ENCODE data around the gene NOTCH3. TPM values are rescaled to one million over a fixed set of nuclear protein-coding genes. Genes with fewer than 3 reads are reported as not detected.

NOTCH3 gene
- total RNA-seq, 2 experiments from 2014 or later = not detected

GRCh38 chr19:15161028-15161984 is 39.5 kb downstream of the NOTCH3 start:
- Mint-ChIP-seq H3K27ac (no peak overlapping the region), H3K9me3 (peaks cover 16% of the 10 kb centered on the region), H3K27me3 (ENCODE audit: low read depth) (no peaks in the 10 kb centered on the region), H3K36me3 (ENCODE audit: low read depth) (no peaks in the 10 kb centered on the region), H3K4me1 (ENCODE audit: low read depth) (no peaks in the 10 kb centered on the region), H3K4me3 (no peak overlapping the region)
- CTCF ChIA-PET = interaction anchor here (0.6 kb wide), 1 partner anchor 53 kb away, joined by 5 read pairs; no protein-coding TSS in a partner anchor
- DNase-seq = no peak
- intact Hi-C loops (cut with micrococcal nuclease) = no loop called here

- DNase-seq = no peak
- Mint-ChIP-seq H3K27me3 (ENCODE audit: low read depth) (no peaks in the 10 kb centered on the region), H3K36me3 (ENCODE audit: low read depth) (no peaks in the 10 kb centered on the region), H3K4me1 (ENCODE audit: low read depth) (no peaks in the 10 kb centered on the region), H3K27ac (no peak overlapping the region), H3K9me3 (peaks cover 5% of the 10 kb centered on the region), H3K4me3 (no peak overlapping the region)
- intact Hi-C loops (cut with micrococcal nuclease) = no loop called here
- CTCF ChIA-PET = interaction anchor here (0.8 to 1.2 kb wide), 2 partner anchors 18 to 23 kb away, joined by 4 read pairs; no protein-coding TSS in a partner anchor
These were observed 41.5 kb downstream of the NOTCH3 start for GRCh38 chr19:15159251-15159650.

- intact Hi-C loops (cut with micrococcal nuclease) = no loop called here
- Mint-ChIP-seq H3K36me3 (ENCODE audit: low read depth) (no peaks in the 10 kb centered on the region), H3K4me3 (no peak overlapping the region), H3K9me3 (peaks cover 5% of the 10 kb centered on the region), H3K27me3 (ENCODE audit: low read depth) (no peaks in the 10 kb centered on the region), H3K27ac (no peak overlapping the region), H3K4me1 (ENCODE audit: low read depth) (no peaks in the 10 kb centered on the region)
- no peak for DNase-seq
- CTCF ChIA-PET = interaction anchor here (0.8 to 1.7 kb wide), 2 partner anchors 36 to 56 kb away, joined by 6 to 9 read pairs; no protein-coding TSS in a partner anchor
These were observed 44.4 kb downstream of the NOTCH3 start for GRCh38 chr19:15156391-15156790.

- intact Hi-C loops (cut with micrococcal nuclease) = no loop called here
- H3K4me1 Mint-ChIP-seq (ENCODE audit: low read depth) = peaks cover 3% of the 10 kb centered on the region
- no peak overlapping the region for H3K27ac Mint-ChIP-seq
- H3K9me3 Mint-ChIP-seq = peaks cover 5% of the 10 kb centered on the region
- CTCF ChIA-PET = interaction anchor here (0.7 to 3.5 kb wide), 5 partner anchors 12 to 324 kb away, joined by 3 to 37 read pairs (median 4); partner anchors contain the start of gene PGLYRP2
- H3K36me3 Mint-ChIP-seq (ENCODE audit: low read depth) = no peaks in the 10 kb centered on the region
- H3K4me3 Mint-ChIP-seq = no peak overlapping the region
- no peak for DNase-seq
- no peaks in the 10 kb centered on the region for H3K27me3 Mint-ChIP-seq (ENCODE audit: low read depth)
These were observed 45.5 kb downstream of the NOTCH3 start for GRCh38 chr19:15155296-15155695.

GRCh38 chr19:15154002-15154612 is 46.7 kb downstream of the NOTCH3 start:
- H3K27me3 Mint-ChIP-seq (ENCODE audit: low read depth) = no peaks in the 10 kb centered on the region
- H3K27ac Mint-ChIP-seq = no peak overlapping the region
- H3K36me3 Mint-ChIP-seq (ENCODE audit: low read depth) = no peaks in the 10 kb centered on the region
- CTCF ChIA-PET = interaction anchor here (0.6 to 3.5 kb wide), 12 partner anchors 14 to 401 kb away, joined by 3 to 37 read pairs (median 3); partner anchors contain the start of gene AKAP8L
- DNase-seq = peak; percentile 68
- peaks cover 5% of the 10 kb centered on the region for H3K4me1 Mint-ChIP-seq (ENCODE audit: low read depth)
- H3K4me3 Mint-ChIP-seq = no peak overlapping the region
- H3K9me3 Mint-ChIP-seq = peaks cover 5% of the 10 kb centered on the region
- intact Hi-C loops (cut with micrococcal nuclease) = loop anchor here (1.0 kb wide), 1 partner anchor 402 kb away; no protein-coding TSS in a partner anchor

GRCh38 chr19:15149737-15150136 is 51.1 kb downstream of the NOTCH3 start:
- DNase-seq = no peak
- H3K9me3 Mint-ChIP-seq = peaks cover 5% of the 10 kb centered on the region
- intact Hi-C loops (cut with micrococcal nuclease) = loop anchor here (1.0 kb wide), 3 partner anchors 48 to 278 kb away; no protein-coding TSS in a partner anchor
- H3K27me3 Mint-ChIP-seq (ENCODE audit: low read depth) = no peaks in the 10 kb centered on the region
- CTCF ChIA-PET = interaction anchor here (0.6 to 3.6 kb wide), 11 partner anchors 24 to 1560 kb away, joined by 3 to 51 read pairs (median 4); a partner anchor contains a TSS
- no peak overlapping the region for H3K4me3 Mint-ChIP-seq
- H3K36me3 Mint-ChIP-seq (ENCODE audit: low read depth) = no peaks in the 10 kb centered on the region
- no peak overlapping the region for H3K27ac Mint-ChIP-seq
- peaks cover 9% of the 10 kb centered on the region for H3K4me1 Mint-ChIP-seq (ENCODE audit: low read depth)

GRCh38 chr19:15147090-15147489 is 53.7 kb downstream of the NOTCH3 start:
- no peaks in the 10 kb centered on the region for H3K27me3 Mint-ChIP-seq (ENCODE audit: low read depth)
- H3K4me1 Mint-ChIP-seq (ENCODE audit: low read depth) = peaks cover 13% of the 10 kb centered on the region
- H3K9me3 Mint-ChIP-seq = no peaks in the 10 kb centered on the region
- intact Hi-C loops (cut with micrococcal nuclease) = no loop called here
- no peak for DNase-seq
- no peak overlapping the region for H3K4me3 Mint-ChIP-seq
- CTCF ChIA-PET = interaction anchor here (1.1 to 1.7 kb wide), 2 partner anchors 46 to 54 kb away, joined by 4 to 8 read pairs; no protein-coding TSS in a partner anchor
- no peak overlapping the region for H3K27ac Mint-ChIP-seq
- H3K36me3 Mint-ChIP-seq (ENCODE audit: low read depth) = no peaks in the 10 kb centered on the region

GRCh38 chr19:15144046-15144646 is 56.6 kb downstream of the NOTCH3 start:
- no peak for DNase-seq
- CTCF ChIA-PET = no interaction called here
- Mint-ChIP-seq H3K27me3 (ENCODE audit: low read depth) (no peaks in the 10 kb centered on the region), H3K36me3 (ENCODE audit: low read depth) (peaks cover 3% of the 10 kb centered on the region), H3K9me3 (peaks cover 4% of the 10 kb centered on the region), H3K4me1 (ENCODE audit: low read depth) (peaks cover 7% of the 10 kb centered on the region), H3K4me3 (no peak overlapping the region), H3K27ac (peak overlapping the region; percentile 4)
- intact Hi-C loops (cut with micrococcal nuclease) = no loop called here

GRCh38 chr19:15142313-15142712 is 58.5 kb downstream of the NOTCH3 start:
- CTCF ChIA-PET = no interaction called here

GRCh38 chr19:15141143-15141542 is 59.7 kb downstream of the NOTCH3 start:
- Mint-ChIP-seq H3K27me3 (ENCODE audit: low read depth) (no peaks in the 10 kb centered on the region), H3K9me3 (peaks cover 11% of the 10 kb centered on the region), H3K27ac (no peak overlapping the region), H3K4me3 (no peak overlapping the region), H3K36me3 (ENCODE audit: low read depth) (peaks cover 3% of the 10 kb centered on the region), H3K4me1 (ENCODE audit: low read depth) (peaks cover 4% of the 10 kb centered on the region)
- CTCF ChIA-PET = no interaction called here
- DNase-seq = no peak
- intact Hi-C loops (cut with micrococcal nuclease) = no loop called here

More at GRCh38 chr19:15142313-15142712, 58.5 kb downstream of the NOTCH3 start:
- Mint-ChIP-seq H3K27me3 (ENCODE audit: low read depth) (no peaks in the 10 kb centered on the region), H3K27ac (no peak overlapping the region), H3K4me3 (no peak overlapping the region), H3K9me3 (peaks cover 11% of the 10 kb centered on the region), H3K4me1 (ENCODE audit: low read depth) (peaks cover 4% of the 10 kb centered on the region), H3K36me3 (ENCODE audit: low read depth) (peaks cover 3% of the 10 kb centered on the region)
- intact Hi-C loops (cut with micrococcal nuclease) = no loop called here
- DNase-seq = no peak

- Mint-ChIP-seq H3K27ac (no peak overlapping the region), H3K4me1 (ENCODE audit: low read depth) (no peaks in the 10 kb centered on the region), H3K27me3 (ENCODE audit: low read depth) (no peaks in the 10 kb centered on the region), H3K4me3 (no peak overlapping the region), H3K36me3 (ENCODE audit: low read depth) (peaks cover 3% of the 10 kb centered on the region), H3K9me3 (peaks cover 11% of the 10 kb centered on the region)
- intact Hi-C loops (cut with micrococcal nuclease) = no loop called here
- DNase-seq = no peak
- CTCF ChIA-PET = interaction anchor here (1.7 kb wide), 1 partner anchor 37 kb away, joined by 4 read pairs; no protein-coding TSS in a partner anchor
These were observed 62.4 kb downstream of the NOTCH3 start for GRCh38 chr19:15138427-15138826.

- Mint-ChIP-seq H3K36me3 (ENCODE audit: low read depth) (peaks cover 3% of the 10 kb centered on the region), H3K4me1 (ENCODE audit: low read depth) (no peaks in the 10 kb centered on the region), H3K9me3 (peaks cover 11% of the 10 kb centered on the region), H3K27me3 (ENCODE audit: low read depth) (no peaks in the 10 kb centered on the region), H3K27ac (no peak overlapping the region), H3K4me3 (no peak overlapping the region)
- CTCF ChIA-PET = interaction anchor here (1.7 kb wide), 1 partner anchor 36 kb away, joined by 4 read pairs; no protein-coding TSS in a partner anchor
- intact Hi-C loops (cut with micrococcal nuclease) = no loop called here
- DNase-seq = no peak
These were observed 63.0 kb downstream of the NOTCH3 start for GRCh38 chr19:15137777-15138176.

All from activated naive CD4-positive, alpha-beta T cell treated with anti-CD3 and anti-CD28 coated beads for 36 hours (primary cell).